ENCODE results near the gene ZNF407.

DNA sequence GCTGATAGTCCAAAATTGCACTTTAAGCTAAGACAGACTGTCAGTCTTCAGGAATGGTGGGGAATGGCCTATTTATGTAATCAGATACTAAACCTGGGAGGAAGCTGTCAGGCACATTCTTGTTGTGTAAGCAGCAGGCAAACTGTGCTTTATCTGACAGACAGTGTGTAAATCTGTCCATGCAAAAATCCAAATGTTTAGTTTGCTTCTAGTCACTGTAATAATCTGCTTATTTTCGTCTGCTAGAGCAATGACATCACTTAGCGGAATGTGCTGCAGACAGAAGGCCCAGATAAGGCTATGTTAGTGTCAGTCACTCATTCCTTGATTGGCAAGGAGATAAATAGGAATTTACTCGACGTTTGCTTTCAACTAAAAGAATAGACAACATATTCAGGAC is 263.5 kb downstream of the ZNF407 start:
- TF ChIP-seq, protein P1, sequence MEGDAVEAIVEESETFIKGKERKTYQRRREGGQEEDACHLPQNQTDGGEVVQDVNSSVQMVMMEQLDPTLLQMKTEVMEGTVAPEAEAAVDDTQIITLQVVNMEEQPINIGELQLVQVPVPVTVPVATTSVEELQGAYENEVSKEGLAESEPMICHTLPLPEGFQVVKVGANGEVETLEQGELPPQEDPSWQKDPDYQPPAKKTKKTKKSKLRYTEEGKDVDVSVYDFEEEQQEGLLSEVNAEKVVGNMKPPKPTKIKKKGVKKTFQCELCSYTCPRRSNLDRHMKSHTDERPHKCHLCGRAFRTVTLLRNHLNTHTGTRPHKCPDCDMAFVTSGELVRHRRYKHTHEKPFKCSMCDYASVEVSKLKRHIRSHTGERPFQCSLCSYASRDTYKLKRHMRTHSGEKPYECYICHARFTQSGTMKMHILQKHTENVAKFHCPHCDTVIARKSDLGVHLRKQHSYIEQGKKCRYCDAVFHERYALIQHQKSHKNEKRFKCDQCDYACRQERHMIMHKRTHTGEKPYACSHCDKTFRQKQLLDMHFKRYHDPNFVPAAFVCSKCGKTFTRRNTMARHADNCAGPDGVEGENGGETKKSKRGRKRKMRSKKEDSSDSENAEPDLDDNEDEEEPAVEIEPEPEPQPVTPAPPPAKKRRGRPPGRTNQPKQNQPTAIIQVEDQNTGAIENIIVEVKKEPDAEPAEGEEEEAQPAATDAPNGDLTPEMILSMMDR (IDR thresholded peaks at IDR 0.05 in 8 of 11, conservative IDR thresholded peaks at IDR 0.05 in 3 of 11), result no peak
- no peak for TF ChIP-seq POLR2A (IDR thresholded peaks at IDR 0.05)
- TF ChIP-seq POLR2AphosphoS5 (IDR thresholded peaks at IDR 0.05), result no peak
